Measurements from ENCODE around the gene NBPF1. TPM values are rescaled to one million over a fixed set of nuclear protein-coding genes. Genes with fewer than 3 reads are reported as not detected.
"Not testable (repeated sequence)": the region's sequence is repeated elsewhere in the genome, so short reads cannot be mapped to it uniquely, and the experiment has no call there.

Gene NBPF1
- 67.3 TPM for total RNA-seq

- DNase-seq (ENCODE audit: low spot score in 2 of 2) (peak; percentile 96 to 99), FAIRE-seq (no peak)
Observed at GRCh38 chr1:16613185-16614147, at the start of gene NBPF1. Gene NBPF1 (minus strand): TSS chr1:16613564.

GRCh38 chr1:16658234-16658633 is 44.9 kb upstream of the NBPF1 start:
- not testable (repeated sequence) for DNase-seq (ENCODE audit: low spot score in 2 of 2); FAIRE-seq

- not testable (repeated sequence) for FAIRE-seq; DNase-seq (ENCODE audit: low spot score in 2 of 2)
Observed at GRCh38 chr1:16656981-16657683, 43.8 kb upstream of the NBPF1 start.

GRCh38 chr1:16656574-16656973 is 43.2 kb upstream of the NBPF1 start:
- FAIRE-seq; DNase-seq (ENCODE audit: low spot score in 2 of 2): not testable (repeated sequence)

- not testable (repeated sequence) for DNase-seq (ENCODE audit: low spot score in 2 of 2); FAIRE-seq
Observed at GRCh38 chr1:16651560-16651959, 38.2 kb upstream of the NBPF1 start.

- not testable (repeated sequence) for FAIRE-seq; DNase-seq (ENCODE audit: low spot score in 2 of 2)
Observed at GRCh38 chr1:16649960-16650359, 36.6 kb upstream of the NBPF1 start.

DNA sequence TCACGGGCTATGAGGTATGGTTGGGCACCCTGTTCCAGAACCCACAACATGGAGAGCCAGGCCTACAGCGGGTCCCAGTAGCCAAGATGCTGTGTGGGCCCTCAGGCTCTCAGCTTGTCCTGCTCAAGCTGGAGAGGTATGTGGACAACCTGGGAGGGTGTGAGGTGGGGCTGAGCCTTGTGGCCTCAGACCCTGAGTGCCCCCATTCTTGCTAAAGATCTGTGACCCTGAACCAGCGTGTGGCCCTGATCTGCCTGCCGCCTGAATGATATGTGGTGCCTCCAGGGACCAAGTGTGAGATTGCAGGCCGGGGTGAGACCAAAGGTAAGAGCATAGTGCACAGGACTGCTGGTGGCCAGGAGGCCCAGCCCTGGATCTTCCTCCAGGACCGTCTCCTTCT is 36.0 kb upstream of the NBPF1 start:
- not testable (repeated sequence) for DNase-seq (ENCODE audit: low spot score in 2 of 2); FAIRE-seq

GRCh38 chr1:16648756-16649155 is 35.4 kb upstream of the NBPF1 start:
- DNase-seq (ENCODE audit: low spot score in 2 of 2); FAIRE-seq: not testable (repeated sequence)

DNA sequence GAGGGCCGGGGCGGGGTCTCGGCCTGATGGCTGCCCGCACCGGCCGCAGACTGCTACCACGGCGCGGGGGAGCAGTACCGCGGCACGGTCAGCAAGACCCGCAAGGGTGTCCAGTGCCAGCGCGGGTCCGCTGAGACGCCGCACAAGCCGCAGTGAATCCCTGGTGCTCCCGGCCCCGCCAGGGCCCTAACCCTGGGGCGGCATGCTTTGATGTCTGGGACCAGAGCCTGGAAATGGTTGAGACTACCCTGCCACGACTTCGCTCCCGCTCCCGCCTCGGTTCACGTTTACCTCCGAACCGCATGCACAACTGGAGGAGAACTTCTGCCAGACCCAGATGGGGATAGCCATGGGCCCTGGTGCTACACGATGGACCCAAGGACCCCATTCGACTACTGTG is 34.9 kb upstream of the NBPF1 start:
- FAIRE-seq; DNase-seq (ENCODE audit: low spot score in 2 of 2): not testable (repeated sequence)

GRCh38 chr1:16647179-16648176 is 34.1 kb upstream of the NBPF1 start:
- not testable (repeated sequence) for FAIRE-seq; DNase-seq (ENCODE audit: low spot score in 2 of 2)

DNA sequence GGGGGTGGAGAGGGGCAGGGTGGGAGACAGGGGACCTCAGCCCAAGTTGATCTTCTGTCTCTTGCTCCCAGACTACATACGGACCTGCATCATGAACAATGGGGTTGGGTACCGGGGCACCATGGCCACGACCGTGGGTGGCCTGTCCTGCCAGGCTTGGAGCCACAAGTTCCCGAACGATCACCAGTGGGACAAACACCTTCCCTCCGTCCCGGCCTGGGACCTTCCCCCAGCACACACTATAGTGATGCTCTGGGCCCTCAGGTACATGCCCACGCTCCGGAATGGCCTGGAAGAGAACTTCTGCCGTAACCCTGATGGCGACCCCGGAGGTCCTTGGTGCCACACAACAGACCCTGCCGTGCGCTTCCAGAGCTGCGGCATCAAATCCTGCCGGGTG is 33.4 kb upstream of the NBPF1 start:
- not testable (repeated sequence) for DNase-seq (ENCODE audit: low spot score in 2 of 2); FAIRE-seq

GRCh38 chr1:16646061-16646664 is 32.8 kb upstream of the NBPF1 start:
- DNase-seq (ENCODE audit: low spot score in 2 of 2); FAIRE-seq: not testable (repeated sequence)

DNA sequence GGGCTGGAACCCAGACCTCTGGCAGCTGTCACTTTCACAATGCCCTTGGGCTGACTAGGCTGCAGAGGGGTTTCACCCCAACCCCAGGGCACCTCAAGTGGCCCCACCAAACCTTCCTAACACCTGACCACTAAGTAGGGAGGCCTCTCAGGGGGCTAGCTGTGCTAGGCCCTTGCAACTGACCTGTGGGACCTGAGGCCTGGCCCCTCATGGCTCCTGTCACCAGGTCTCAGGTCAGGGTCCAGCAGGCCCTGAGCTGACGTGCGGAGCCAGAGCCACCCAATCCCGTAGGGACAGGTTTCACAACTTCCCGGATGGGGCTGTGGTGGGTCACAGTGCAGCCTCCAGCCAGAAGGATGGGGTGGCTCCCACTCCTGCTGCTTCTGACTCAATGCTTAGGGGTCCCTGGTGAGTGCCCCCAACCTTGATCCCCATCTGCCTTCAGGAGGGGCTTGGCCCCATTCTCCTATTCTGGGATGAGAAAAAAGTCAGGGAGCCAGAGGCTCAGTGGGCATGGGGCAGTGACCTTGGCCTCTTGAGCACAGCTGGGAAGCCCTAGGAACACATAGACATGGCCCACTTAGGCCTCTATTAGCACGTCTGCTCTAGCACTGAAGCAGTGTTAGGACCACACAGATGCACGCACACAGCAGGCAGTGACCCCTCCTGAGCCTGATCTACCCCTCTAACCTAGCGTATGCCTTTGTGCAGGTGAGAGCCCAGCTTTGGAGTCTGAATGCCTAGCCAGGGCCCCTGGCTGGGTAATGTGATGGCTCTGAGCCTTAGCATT is 32.1 kb upstream of the NBPF1 start:
- not testable (repeated sequence) for FAIRE-seq
- DNase-seq (ENCODE audit: low spot score in 2 of 2) = peak in 1 of 2 donors; percentile 58

DNA sequence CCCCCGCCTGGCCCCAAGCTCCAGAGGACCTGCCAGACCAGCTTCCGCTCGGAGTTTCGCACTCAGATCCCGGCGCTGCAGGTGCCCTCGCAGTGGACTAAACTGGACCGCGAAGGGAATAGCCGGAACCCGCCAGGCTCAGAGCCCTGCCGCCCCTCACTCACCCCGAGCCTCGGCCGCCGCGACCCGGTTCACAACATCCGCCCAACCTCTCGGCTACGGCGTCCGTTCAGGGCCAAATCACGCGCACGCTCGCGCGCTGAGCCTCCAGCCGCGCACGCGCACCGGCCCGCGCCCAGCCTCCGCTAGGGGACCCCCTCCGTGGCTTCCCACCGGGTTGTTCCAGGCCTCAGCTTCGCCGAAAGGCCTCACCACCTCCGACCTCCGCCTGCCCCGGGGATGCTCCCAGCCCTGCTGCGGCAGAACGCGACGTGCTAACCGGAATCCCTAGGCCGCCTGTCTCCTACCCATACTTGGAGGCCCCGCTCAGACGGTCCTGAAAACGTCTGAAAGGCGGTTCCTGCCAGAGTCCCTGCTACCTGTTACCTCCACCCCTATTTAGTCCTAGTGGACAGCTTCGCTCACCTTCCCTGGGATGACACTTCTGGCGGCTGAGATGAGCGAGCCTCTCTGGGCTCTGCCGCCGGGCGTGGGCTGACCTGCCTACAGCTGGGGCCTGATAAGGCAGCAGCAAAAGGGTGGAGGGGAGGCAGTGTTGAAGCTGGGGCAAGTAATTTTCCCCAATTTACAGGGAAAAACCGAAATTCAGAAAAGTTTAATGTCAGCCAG is 31.3 kb upstream of the NBPF1 start:
- peak; percentile 99 to 100 for DNase-seq (ENCODE audit: low spot score in 2 of 2)
- FAIRE-seq = not testable (repeated sequence)

DNA sequence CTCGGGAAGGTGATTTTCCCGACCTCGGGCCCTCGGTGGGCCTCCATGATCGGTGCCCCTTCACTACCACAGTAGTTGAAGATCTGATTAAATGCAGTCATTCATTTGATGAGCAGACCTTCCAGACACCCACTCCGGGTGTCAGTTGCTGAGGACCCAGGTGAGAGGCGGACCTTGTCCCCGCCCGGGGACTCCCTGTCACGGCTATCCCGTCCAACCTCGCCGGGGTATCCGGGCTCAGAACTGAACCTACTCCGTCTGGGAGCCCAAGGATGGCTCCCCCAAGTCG is 30.8 kb upstream of the NBPF1 start:
- DNase-seq (ENCODE audit: low spot score in 2 of 2) = no peak

GRCh38 chr1:16643476-16644192 is 30.3 kb upstream of the NBPF1 start:
- FAIRE-seq = not testable (repeated sequence)
- peak in 1 of 2 donors; percentile 54 for DNase-seq (ENCODE audit: low spot score in 2 of 2)

More for the DNA sequence above, 30.8 kb upstream of the NBPF1 start:
- FAIRE-seq = no peak

GRCh38 chr1:16643001-16643411 is 29.6 kb upstream of the NBPF1 start:
- not testable (repeated sequence) for FAIRE-seq; DNase-seq (ENCODE audit: low spot score in 2 of 2)

Data from frontal cortex (tissue), 4 donors.